Aortic smooth muscle cell (primary cell): ENCODE measurements around the gene ZFP14. TPM values are rescaled to one million over a fixed set of nuclear protein-coding genes. Genes with fewer than 3 reads are reported as not detected.

Experiments used
- total RNA-seq: library from RNA; depleted of rRNA; stranded (reverse); fragments of >200 nt; gene quantifications from 2 replicates; pipeline ENCODE4 v1.2.3, GENCODE V29; 2014

The ZFP14 gene
- 3.4 and 4.7 TPM in 2 replicates for total RNA-seq

DNA sequence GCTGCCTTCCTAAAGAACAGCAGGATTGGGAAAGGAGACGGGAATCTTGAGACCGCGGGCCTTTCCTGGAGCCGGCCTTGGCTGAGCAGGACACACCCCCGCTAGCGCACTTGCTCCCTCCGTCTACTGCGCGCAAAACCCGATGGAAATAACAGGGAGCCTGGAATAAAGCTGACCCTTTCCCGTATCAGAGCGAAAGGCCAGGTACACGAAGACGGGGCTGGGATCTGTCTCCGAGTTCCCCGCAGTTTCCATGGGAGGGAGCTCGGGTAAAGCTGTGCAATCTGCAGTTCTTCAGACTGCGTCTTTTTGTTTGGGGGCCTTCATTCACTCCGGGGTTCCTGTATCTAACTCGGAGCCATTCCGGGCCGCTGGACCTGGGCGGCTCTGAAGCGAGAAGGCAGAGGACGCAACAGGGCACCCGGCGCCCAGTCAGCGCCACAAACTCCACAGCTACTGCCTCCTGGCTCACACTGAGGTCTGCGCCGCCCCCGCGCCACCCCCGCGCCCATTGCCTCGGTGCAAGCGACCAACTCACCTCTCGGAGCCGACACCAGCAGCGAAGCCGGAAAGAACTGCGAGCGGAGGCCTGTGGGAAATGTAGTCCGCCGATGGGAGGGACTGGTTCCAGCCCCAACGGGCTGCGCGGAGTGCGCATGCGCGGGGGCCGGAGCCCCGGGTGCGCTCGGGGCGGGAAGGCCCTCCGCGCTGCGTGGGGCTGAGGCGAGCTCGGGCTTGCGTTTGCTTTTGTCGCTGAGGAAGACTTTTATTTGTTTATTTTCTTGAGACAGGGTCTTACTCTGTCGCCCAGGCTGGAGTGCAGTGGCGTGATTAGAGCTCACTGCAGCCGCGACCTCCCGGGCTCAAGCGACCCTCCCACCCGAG lies at the start of gene ZFP14:
Gene ZFP14 (minus strand): TSS at position 577 of the 885 bp plus-strand sequence. CDS start 11,309 bp downstream, outside the sequence.

DNA sequence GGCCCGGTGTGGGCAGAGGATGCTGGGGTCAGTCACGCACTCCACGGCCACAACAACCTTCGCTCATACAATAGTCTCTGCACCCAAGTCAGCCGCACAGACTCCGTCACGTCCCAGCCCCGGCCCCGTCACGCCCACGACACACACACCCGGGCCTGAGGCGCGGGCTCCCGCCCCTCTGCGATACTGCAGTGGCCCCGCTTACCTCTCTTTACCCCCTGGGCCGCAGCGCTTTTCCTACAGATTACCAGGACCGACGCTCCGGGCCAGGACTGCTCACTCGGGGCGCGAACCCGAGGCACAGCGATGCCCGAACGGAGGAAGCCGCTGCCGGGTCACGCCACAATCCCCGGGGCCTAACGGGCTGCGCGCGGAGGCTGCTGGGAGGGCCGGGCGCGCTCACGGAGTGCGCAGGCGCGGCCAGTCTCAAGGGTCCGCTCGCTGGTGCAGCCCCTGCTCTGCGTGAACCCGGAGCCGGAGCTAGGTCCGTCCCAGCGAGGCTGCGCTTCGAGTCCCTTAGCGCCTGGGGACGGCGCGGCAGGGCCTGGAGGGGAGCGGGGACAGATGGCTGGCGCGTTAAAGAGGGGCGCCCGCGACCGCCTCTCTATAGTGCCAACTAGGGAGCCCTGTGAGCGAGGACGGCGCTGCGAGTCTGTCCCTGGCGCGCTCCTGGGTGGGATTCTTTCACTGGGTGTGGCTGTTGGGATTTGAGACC lies 39.4 kb upstream of the ZFP14 start, which contains the start of gene ZFP82:
Gene ZFP82 (minus strand): TSS at position 358 of the 715 bp plus-strand sequence. CDS start 8,855 bp downstream, outside the sequence.

Other genes with a start within 250 kb of the ZFP14 start
- 545 and 630 TPM in 2 replicates for gene CAPNS1, start 239.1 kb downstream of the ZFP14 start, total RNA-seq
- gene COX7A1, start 226.8 kb downstream of the ZFP14 start, total RNA-seq = 79.4 and 93.1 TPM in 2 replicates
- 5.9 and 7.1 TPM in 2 replicates for gene ZNF565, start 164.5 kb downstream of the ZFP14 start, total RNA-seq
- 83.0 and 86.5 TPM in 2 replicates for gene ZNF146, start 164.1 kb downstream of the ZFP14 start, total RNA-seq
- 5.1 and 5.7 TPM in 2 replicates for gene ZFP82, start 39.4 kb upstream of the ZFP14 start, total RNA-seq
- 6.6 and 8.5 TPM in 2 replicates for gene ZNF566, start 110.4 kb upstream of the ZFP14 start, total RNA-seq
- 7.9 and 10.0 TPM in 2 replicates for gene ZNF260, start 149.1 kb upstream of the ZFP14 start, total RNA-seq
- gene ZNF529, start 194.1 kb upstream of the ZFP14 start, total RNA-seq = 7.0 and 8.2 TPM in 2 replicates
- 4.7 and 8.6 TPM in 2 replicates for gene ZNF382, start 226.1 kb upstream of the ZFP14 start, total RNA-seq